NCI-H1694 treated with DMSO at 0.1 percent for 48 hours (cell line): ENCODE data around the gene NBEAL2.

Experiments
- DNase-seq: peaks from one replicate; lab custom pipeline; 2025; lab: John Stamatoyannopoulos, UW

Gene NBEAL2

GRCh38 chr3:47000198-47000815 is 20.8 kb downstream of the NBEAL2 start:
- DNase-seq: no peak

- DNase-seq: no peak
Measured at GRCh38 chr3:47000922-47001730, 21.7 kb downstream of the NBEAL2 start.

GRCh38 chr3:47001731-47002170 is 22.3 kb downstream of the NBEAL2 start:
- DNase-seq: no peak

GRCh38 chr3:47002171-47003055 is 22.9 kb downstream of the NBEAL2 start:
- no peak for DNase-seq

GRCh38 chr3:47003056-47003410 is 23.6 kb downstream of the NBEAL2 start:
- DNase-seq: no peak

- no peak for DNase-seq
Measured at GRCh38 chr3:47003461-47004368, 24.2 kb downstream of the NBEAL2 start.

GRCh38 chr3:47004369-47005211 is 25.1 kb downstream of the NBEAL2 start:
- DNase-seq: no peak

- DNase-seq: no peak
Measured at GRCh38 chr3:47005212-47006144, 26.0 kb downstream of the NBEAL2 start.

- DNase-seq: no peak
Measured at GRCh38 chr3:47006145-47006651, 26.7 kb downstream of the NBEAL2 start.

GRCh38 chr3:47007001-47007400 is 27.5 kb downstream of the NBEAL2 start:
- no peak for DNase-seq

- no peak for DNase-seq
Measured at GRCh38 chr3:47007482-47008233, 28.2 kb downstream of the NBEAL2 start.

GRCh38 chr3:47008234-47008796 is 28.8 kb downstream of the NBEAL2 start:
- no peak for DNase-seq

- no peak for DNase-seq
Measured at GRCh38 chr3:47008851-47009224, 29.4 kb downstream of the NBEAL2 start.

GRCh38 chr3:47009225-47010110 is 30.0 kb downstream of the NBEAL2 start:
- DNase-seq: no peak

- DNase-seq: no peak
Measured at GRCh38 chr3:47010111-47010712, 30.7 kb downstream of the NBEAL2 start.

- DNase-seq: no peak
Measured at GRCh38 chr3:47010910-47011309, 31.4 kb downstream of the NBEAL2 start.

GRCh38 chr3:47011371-47011770 is 31.9 kb downstream of the NBEAL2 start:
- DNase-seq: no peak
